ENCODE measurements around the gene USP13.

The USP13 gene

DNA sequence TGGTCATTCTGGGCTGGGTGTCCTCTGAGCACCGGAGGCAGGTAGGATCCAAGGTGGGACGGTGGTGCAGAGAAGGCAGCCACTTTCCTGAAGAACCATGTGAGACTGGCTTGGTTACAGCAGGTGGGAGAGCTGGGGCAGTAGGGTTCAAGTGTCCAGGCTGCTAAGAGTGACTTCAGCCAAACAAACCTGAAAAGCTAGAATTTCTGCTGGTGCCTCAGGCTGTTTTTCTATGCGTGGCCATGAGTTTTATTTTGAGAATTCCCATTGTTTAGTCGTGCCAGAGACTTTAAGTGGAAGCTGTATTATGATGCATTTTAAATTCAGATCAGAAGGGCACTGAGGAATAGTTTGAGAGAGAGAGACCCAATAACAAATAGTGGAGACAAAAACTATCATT is 20.1 kb downstream of the USP13 start:
- TF ChIP-seq CEBPB (IDR thresholded peaks at IDR 0.05) (no peak), EGR1 (IDR thresholded peaks at IDR 0.05) (no peak), RAD21 (IDR thresholded peaks at IDR 0.05; ENCODE audit: low read depth) (no peak), ZBTB7A (IDR thresholded peaks at IDR 0.05; ENCODE audit: low read depth) (no peak), TEAD4 (IDR thresholded peaks at IDR 0.05) (no peak), TAF1 (IDR thresholded peaks at IDR 0.05; ENCODE audit: low read depth) (no peak), FOXM1 (IDR thresholded peaks at IDR 0.05; ENCODE audit: borderline replicate concordance, low read depth) (no peak), YY1 (IDR thresholded peaks at IDR 0.05; ENCODE audit: low read depth) (no peak), NFIC (IDR thresholded peaks at IDR 0.05) (no peak)
- TF ChIP-seq, protein P1, sequence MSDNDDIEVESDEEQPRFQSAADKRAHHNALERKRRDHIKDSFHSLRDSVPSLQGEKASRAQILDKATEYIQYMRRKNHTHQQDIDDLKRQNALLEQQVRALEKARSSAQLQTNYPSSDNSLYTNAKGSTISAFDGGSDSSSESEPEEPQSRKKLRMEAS (IDR thresholded peaks at IDR 0.05) = no peak
- TF ChIP-seq, protein P2, sequence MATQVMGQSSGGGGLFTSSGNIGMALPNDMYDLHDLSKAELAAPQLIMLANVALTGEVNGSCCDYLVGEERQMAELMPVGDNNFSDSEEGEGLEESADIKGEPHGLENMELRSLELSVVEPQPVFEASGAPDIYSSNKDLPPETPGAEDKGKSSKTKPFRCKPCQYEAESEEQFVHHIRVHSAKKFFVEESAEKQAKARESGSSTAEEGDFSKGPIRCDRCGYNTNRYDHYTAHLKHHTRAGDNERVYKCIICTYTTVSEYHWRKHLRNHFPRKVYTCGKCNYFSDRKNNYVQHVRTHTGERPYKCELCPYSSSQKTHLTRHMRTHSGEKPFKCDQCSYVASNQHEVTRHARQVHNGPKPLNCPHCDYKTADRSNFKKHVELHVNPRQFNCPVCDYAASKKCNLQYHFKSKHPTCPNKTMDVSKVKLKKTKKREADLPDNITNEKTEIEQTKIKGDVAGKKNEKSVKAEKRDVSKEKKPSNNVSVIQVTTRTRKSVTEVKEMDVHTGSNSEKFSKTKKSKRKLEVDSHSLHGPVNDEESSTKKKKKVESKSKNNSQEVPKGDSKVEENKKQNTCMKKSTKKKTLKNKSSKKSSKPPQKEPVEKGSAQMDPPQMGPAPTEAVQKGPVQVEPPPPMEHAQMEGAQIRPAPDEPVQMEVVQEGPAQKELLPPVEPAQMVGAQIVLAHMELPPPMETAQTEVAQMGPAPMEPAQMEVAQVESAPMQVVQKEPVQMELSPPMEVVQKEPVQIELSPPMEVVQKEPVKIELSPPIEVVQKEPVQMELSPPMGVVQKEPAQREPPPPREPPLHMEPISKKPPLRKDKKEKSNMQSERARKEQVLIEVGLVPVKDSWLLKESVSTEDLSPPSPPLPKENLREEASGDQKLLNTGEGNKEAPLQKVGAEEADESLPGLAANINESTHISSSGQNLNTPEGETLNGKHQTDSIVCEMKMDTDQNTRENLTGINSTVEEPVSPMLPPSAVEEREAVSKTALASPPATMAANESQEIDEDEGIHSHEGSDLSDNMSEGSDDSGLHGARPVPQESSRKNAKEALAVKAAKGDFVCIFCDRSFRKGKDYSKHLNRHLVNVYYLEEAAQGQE (IDR thresholded peaks at IDR 0.05; ENCODE audit: low read depth) = no peak
- TF ChIP-seq, protein P3, sequence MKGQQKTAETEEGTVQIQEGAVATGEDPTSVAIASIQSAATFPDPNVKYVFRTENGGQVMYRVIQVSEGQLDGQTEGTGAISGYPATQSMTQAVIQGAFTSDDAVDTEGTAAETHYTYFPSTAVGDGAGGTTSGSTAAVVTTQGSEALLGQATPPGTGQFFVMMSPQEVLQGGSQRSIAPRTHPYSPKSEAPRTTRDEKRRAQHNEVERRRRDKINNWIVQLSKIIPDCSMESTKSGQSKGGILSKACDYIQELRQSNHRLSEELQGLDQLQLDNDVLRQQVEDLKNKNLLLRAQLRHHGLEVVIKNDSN (IDR thresholded peaks at IDR 0.05) = no peak

DNA sequence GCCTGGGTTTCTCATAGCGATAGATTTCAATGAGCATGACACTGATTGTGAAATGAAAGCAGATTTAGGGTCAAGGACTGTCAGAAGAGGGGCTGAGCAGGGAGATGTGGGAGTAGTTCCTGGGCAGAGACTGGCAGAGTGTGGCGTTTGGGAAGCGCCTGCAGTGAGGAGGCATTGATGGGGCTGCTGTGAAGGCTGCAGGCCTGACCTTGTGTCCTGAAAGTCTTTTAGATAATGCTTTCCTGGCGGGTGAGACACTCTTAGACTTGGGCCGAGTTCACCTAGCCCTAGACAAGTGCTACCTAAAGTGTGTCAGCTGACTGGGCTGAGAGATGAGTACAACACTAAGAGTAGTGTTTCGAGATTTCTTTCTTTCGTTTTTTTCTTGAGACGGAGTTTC is 20.7 kb downstream of the USP13 start:
- TF ChIP-seq CEBPB (IDR thresholded peaks at IDR 0.05) (no peak), TEAD4 (IDR thresholded peaks at IDR 0.05) (no peak), ZBTB7A (IDR thresholded peaks at IDR 0.05; ENCODE audit: low read depth) (no peak), TAF1 (IDR thresholded peaks at IDR 0.05; ENCODE audit: low read depth) (no peak), CREB1 (IDR thresholded peaks at IDR 0.05; ENCODE audit: low read depth) (no peak), EP300 (IDR thresholded peaks at IDR 0.05; ENCODE audit: borderline replicate concordance) (no peak)
- TF ChIP-seq, protein P2 (IDR thresholded peaks at IDR 0.05; ENCODE audit: low read depth) = no peak

DNA sequence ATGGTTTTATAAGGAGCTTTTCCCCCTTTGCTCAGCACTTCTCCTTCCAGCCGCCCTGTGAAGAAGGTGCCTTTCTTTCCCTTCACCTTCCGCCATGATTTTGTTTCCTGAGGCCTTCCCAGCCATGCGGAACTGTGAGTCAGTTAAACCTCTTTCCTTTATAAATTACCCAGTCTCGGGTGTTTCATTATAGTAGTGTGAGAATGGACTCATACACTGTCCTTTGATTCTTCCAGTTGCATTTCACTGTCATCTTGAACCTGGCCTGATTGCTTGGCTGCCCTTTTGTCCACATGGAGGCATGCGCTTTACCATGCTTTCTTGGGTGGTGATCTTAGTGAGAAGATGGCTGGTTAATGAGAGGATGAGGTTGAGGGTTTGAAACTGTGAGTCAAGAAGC is 23.2 kb downstream of the USP13 start:
- no peak for TF ChIP-seq YY1 (IDR thresholded peaks at IDR 0.05; ENCODE audit: low read depth)
- no peak for TF ChIP-seq TEAD4 (IDR thresholded peaks at IDR 0.05)
- TF ChIP-seq CREB1 (IDR thresholded peaks at IDR 0.05; ENCODE audit: low read depth) = no peak
- TF ChIP-seq TCF12 (IDR thresholded peaks at IDR 0.05; ENCODE audit: low read depth) = no peak
- TF ChIP-seq, protein P1 (IDR thresholded peaks at IDR 0.05) = no peak
- TF ChIP-seq, protein P2 (IDR thresholded peaks at IDR 0.05; ENCODE audit: low read depth) = no peak
- TF ChIP-seq FOXM1 (IDR thresholded peaks at IDR 0.05; ENCODE audit: borderline replicate concordance, low read depth) = no peak
- no peak for TF ChIP-seq EGR1 (IDR thresholded peaks at IDR 0.05)
- no peak for TF ChIP-seq RAD21 (IDR thresholded peaks at IDR 0.05; ENCODE audit: low read depth)
- TF ChIP-seq, protein P3 (IDR thresholded peaks at IDR 0.05) = no peak
- no peak for TF ChIP-seq NFIC (IDR thresholded peaks at IDR 0.05)
- no peak for TF ChIP-seq TAF1 (IDR thresholded peaks at IDR 0.05; ENCODE audit: low read depth)

DNA sequence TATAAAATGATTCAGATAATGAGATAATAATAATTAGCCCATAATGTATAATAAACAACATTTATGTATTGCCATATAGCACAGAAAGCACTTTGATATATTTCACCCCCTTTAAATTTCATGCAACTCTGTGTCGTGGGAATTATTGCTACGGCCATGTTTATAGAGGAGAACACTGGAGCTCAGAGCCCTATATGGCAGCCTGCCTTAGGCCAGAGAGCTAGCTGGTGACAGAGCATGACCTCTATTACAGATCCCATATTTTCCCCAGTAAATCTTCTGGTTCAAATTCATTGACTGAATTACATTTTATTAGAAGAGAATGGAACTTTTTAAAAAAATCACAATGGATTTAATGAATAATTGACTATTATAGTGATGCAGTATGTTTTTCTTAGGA is 25.0 kb downstream of the USP13 start:
- TF ChIP-seq YY1 (IDR thresholded peaks at IDR 0.05; ENCODE audit: low read depth) (no peak), TAF1 (IDR thresholded peaks at IDR 0.05; ENCODE audit: low read depth) (no peak), FOXM1 (IDR thresholded peaks at IDR 0.05; ENCODE audit: borderline replicate concordance, low read depth) (no peak), EP300 (IDR thresholded peaks at IDR 0.05; ENCODE audit: borderline replicate concordance) (no peak), NFIC (IDR thresholded peaks at IDR 0.05) (no peak), TEAD4 (IDR thresholded peaks at IDR 0.05) (no peak), CREB1 (IDR thresholded peaks at IDR 0.05; ENCODE audit: low read depth) (no peak)
- TF ChIP-seq, protein P1 (IDR thresholded peaks at IDR 0.05) = no peak
- TF ChIP-seq, protein P3 (IDR thresholded peaks at IDR 0.05) = no peak

Measured in Ishikawa (cell line).